MM.1S (cell line): ENCODE results near the gene SLC6A12.

Experiments used
- DNase-seq: peaks from one replicate; pipeline ENCODE4 v3.0.0-alpha.2; 2015
- H2AFZ ChIP-seq: fragments of 300-600 bp; sonication (generic); 2 replicates; pipeline ENCODE4 v1.6.0; 2016; ENCODE audit warnings: antibody characterized with exemption, low read length
- H3F3A ChIP-seq: fragments of 300-600 bp; sonication (generic); 2 replicates; pipeline ENCODE4 v1.6.1; 2016; ENCODE audit warnings: mild to moderate bottlenecking, antibody characterized with exemption, low read length, moderate library complexity, mixed read lengths; ENCODE audit not compliant: insufficient read depth
- H3K27ac ChIP-seq: fragments of 300-600 bp; sonication (generic); 2 replicates; pipeline ENCODE4 v1.5.1; 2016; ENCODE audit warnings: mild to moderate bottlenecking, low read length
- H3K27me3 ChIP-seq: fragments of 300-600 bp; sonication (generic); replicated peaks from 2 replicates; pipeline ENCODE4 v1.6.0; 2016; ENCODE audit warnings: low read length; ENCODE audit not compliant: insufficient read depth
- H3K36me3 ChIP-seq: fragments of 300-600 bp; sonication (generic); replicated peaks from 2 replicates; pipeline ENCODE4 v1.6.1; 2016; ENCODE audit warnings: mild to moderate bottlenecking, low read length, mixed read lengths; ENCODE audit not compliant: insufficient read depth
- H3K4me1 ChIP-seq: fragments of 300-600 bp; sonication (generic); 2 replicates; pipeline ENCODE4 v1.6.1; 2016; ENCODE audit warnings: low read length, mixed read lengths
- H3K4me2 ChIP-seq: fragments of 300-600 bp; sonication (generic); 2 replicates; pipeline ENCODE4 v1.6.0; 2016; ENCODE audit warnings: low read depth, low read length
- H3K4me3 ChIP-seq: fragments of 300-600 bp; sonication (generic); 2 replicates; pipeline ENCODE4 v1.5.1; 2016; ENCODE audit warnings: low read length, mixed read lengths
- H3K79me2 ChIP-seq: fragments of 300-600 bp; sonication (generic); 2 replicates; pipeline ENCODE4 v1.6.1; 2016; ENCODE audit warnings: mixed run types, low read length, mixed read lengths
- H3K9ac ChIP-seq: fragments of 300-600 bp; sonication (generic); 2 replicates; pipeline ENCODE4 v1.6.1; 2016; ENCODE audit warnings: low read length, mixed read lengths
- H3K9me2 ChIP-seq: fragments of 300-600 bp; sonication (generic); replicated peaks from 2 replicates; pipeline ENCODE4 v1.6.1; 2016; ENCODE audit warnings: mild to moderate bottlenecking, low read length, mixed read lengths; ENCODE audit not compliant: insufficient read depth
- H3K9me3 ChIP-seq: fragments of 300-600 bp; sonication (generic); replicated peaks from 2 replicates; pipeline ENCODE4 v1.6.1; 2016; ENCODE audit warnings: mild to moderate bottlenecking, low read length, mixed read lengths; ENCODE audit not compliant: insufficient read depth
- H4K20me1 ChIP-seq: fragments of 300-600 bp; sonication (generic); 2 replicates; pipeline ENCODE4 v1.6.1; 2016; ENCODE audit warnings: mild to moderate bottlenecking, low read length, moderate library complexity, mixed read lengths; ENCODE audit not compliant: insufficient read depth
- EZH2 ChIP-seq: fragments of 300-600 bp; sonication (generic); optimal IDR thresholded peaks from 2 replicates; pipeline ENCODE3; 2017; ENCODE audit warnings: low read depth, mild to moderate bottlenecking, antibody characterized with exemption, low read length, mixed read lengths
- EZH2phosphoT487 ChIP-seq: fragments of 300-600 bp; sonication (generic); IDR thresholded peaks from 2 replicates; pipeline ENCODE4 v1.6.1; 2018; ENCODE audit warnings: antibody characterized with exemption, low read length
- TF ChIP-seq, protein P1 (sequence below): fragments of 300-600 bp; sonication (generic); IDR thresholded peaks from 2 replicates; pipeline ENCODE4 v1.5.1; 2016; ENCODE audit warnings: antibody characterized with exemption, low read length, mixed read lengths

The SLC6A12 gene

DNA sequence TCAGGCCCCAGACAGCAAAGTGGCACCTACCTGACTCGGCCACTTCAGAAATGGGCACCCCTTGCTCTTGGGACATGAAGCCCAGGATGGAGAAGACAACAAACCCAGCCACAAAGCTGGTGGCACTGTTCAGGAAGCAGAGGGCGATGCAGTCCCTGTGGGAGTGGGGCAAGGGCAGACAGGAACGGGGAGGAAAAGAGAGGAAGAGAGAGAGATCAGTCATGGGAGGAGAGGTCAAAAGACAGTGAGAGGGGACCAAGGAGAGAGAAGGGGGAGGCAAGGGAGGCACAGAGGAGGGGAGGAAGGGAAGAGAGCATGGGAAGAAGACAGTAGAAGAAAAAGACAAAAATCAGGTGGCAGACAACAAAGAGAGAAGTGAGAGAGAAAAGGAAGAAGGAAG is 16.6 kb downstream of the SLC6A12 start:
- Histone ChIP-seq H3K27ac (no peak overlapping the region), H3K9ac (no peak overlapping the region), H3K36me3 (no peaks in the 10 kb centered on the region), H3K4me2 (no peak overlapping the region), H2AFZ (no peak overlapping the region), H3F3A (no peaks in the 10 kb centered on the region), H3K4me3 (no peak overlapping the region), H3K9me3 (no peaks in the 10 kb centered on the region), H3K9me2 (no peaks in the 10 kb centered on the region), H4K20me1 (no peaks in the 10 kb centered on the region), H3K27me3 (peaks cover 79% of the 10 kb centered on the region), H3K79me2 (no peaks in the 10 kb centered on the region), H3K4me1 (no peaks in the 10 kb centered on the region)
- TF ChIP-seq, protein P1, sequence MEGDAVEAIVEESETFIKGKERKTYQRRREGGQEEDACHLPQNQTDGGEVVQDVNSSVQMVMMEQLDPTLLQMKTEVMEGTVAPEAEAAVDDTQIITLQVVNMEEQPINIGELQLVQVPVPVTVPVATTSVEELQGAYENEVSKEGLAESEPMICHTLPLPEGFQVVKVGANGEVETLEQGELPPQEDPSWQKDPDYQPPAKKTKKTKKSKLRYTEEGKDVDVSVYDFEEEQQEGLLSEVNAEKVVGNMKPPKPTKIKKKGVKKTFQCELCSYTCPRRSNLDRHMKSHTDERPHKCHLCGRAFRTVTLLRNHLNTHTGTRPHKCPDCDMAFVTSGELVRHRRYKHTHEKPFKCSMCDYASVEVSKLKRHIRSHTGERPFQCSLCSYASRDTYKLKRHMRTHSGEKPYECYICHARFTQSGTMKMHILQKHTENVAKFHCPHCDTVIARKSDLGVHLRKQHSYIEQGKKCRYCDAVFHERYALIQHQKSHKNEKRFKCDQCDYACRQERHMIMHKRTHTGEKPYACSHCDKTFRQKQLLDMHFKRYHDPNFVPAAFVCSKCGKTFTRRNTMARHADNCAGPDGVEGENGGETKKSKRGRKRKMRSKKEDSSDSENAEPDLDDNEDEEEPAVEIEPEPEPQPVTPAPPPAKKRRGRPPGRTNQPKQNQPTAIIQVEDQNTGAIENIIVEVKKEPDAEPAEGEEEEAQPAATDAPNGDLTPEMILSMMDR: no peak
- TF ChIP-seq EZH2phosphoT487: no peak
- TF ChIP-seq EZH2: no peak
- DNase-seq: no peak

GRCh38 chr12:196436-196835 is 17.5 kb downstream of the SLC6A12 start:
- peaks cover 80% of the 10 kb centered on the region for H3K27me3 ChIP-seq

DNA sequence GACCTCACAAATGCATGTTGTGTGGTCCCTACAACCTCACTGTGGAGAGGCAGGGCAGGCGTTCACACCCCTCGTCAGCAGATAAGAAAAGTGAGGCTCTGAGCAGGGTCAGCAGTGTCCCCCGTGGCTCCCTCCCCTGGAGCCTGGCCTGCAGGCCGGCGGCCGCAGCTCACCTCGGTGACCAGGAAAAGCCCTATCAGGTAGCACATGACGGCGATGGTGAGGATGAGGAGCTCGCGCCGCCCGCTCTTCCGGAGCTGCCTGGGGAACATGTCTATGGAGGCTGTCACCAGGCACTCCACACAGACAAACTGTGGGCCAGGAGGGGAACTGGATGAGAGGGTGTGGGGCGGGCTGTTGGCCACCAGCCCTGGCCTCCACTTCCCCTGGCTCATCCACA is 18.0 kb downstream of the SLC6A12 start:
- H3K9ac ChIP-seq: no peak overlapping the region
- no peak overlapping the region for H3K27ac ChIP-seq
- TF ChIP-seq EZH2phosphoT487 (no peak), EZH2 (no peak)
- TF ChIP-seq, protein P1: no peak
- H3K79me2 ChIP-seq: no peaks in the 10 kb centered on the region
- H2AFZ ChIP-seq: no peak overlapping the region
- H3K4me2 ChIP-seq: no peak overlapping the region
- H3K4me1 ChIP-seq: no peaks in the 10 kb centered on the region
- H3K9me2 ChIP-seq: no peaks in the 10 kb centered on the region
- no peaks in the 10 kb centered on the region for H3K36me3 ChIP-seq
- H3K4me3 ChIP-seq: no peak overlapping the region
- no peaks in the 10 kb centered on the region for H4K20me1 ChIP-seq
- H3K9me3 ChIP-seq: no peaks in the 10 kb centered on the region
- H3F3A ChIP-seq: no peaks in the 10 kb centered on the region
- no peak for DNase-seq
- H3K27me3 ChIP-seq: peaks cover 80% of the 10 kb centered on the region

More at GRCh38 chr12:196436-196835, 17.5 kb downstream of the SLC6A12 start:
- Histone ChIP-seq H3K9me2 (no peaks in the 10 kb centered on the region), H3K27ac (no peak overlapping the region), H2AFZ (no peak overlapping the region), H3K79me2 (no peaks in the 10 kb centered on the region), H3K9ac (no peak overlapping the region), H3K9me3 (no peaks in the 10 kb centered on the region), H3F3A (no peaks in the 10 kb centered on the region), H3K4me3 (no peak overlapping the region), H3K4me2 (no peak overlapping the region), H3K36me3 (no peaks in the 10 kb centered on the region), H4K20me1 (no peaks in the 10 kb centered on the region), H3K4me1 (no peaks in the 10 kb centered on the region)
- no peak for DNase-seq
- TF ChIP-seq, protein P1: no peak
- no peak for TF ChIP-seq EZH2phosphoT487
- TF ChIP-seq EZH2: no peak
